Vagina (tissue), 2 donors: Measurements from ENCODE around the gene ATP5F1E. TPM values are rescaled to one million over a fixed set of nuclear protein-coding genes. Genes with fewer than 3 reads are reported as not detected.

Experiments used
- DNase-seq, 2 donors: peaks; one replicate each; pipeline ENCODE4 v3.0.0-alpha.2; 2017; ENCODE audit errors: extremely low spot score in 2 of 2
- H3K27ac ChIP-seq: fragments of 200-600 bp; sonication (generic); one replicate; pipeline ENCODE4 v1.5.1; 2019
- H3K27me3 ChIP-seq: fragments of 200-600 bp; sonication (generic); one replicate; pipeline ENCODE4 v1.5.1; 2019
- H3K36me3 ChIP-seq, 2 donors: fragments of 200-600 bp; sonication (generic); one replicate each; pipeline ENCODE4 v1.5.1; 2017 to 2019
- H3K4me1 ChIP-seq: fragments of 200-600 bp; sonication (generic); one replicate; pipeline ENCODE4 v1.5.1; 2019
- H3K4me3 ChIP-seq, 2 donors: fragments of 200-600 bp; sonication (generic); 1 replicate in 1 of 2; 2 replicates in 1 of 2; pipeline ENCODE4 v1.5.1; 2016 to 2019
- H3K9me3 ChIP-seq: fragments of 200-600 bp; sonication (generic); one replicate; pipeline ENCODE4 v1.5.1; 2019
- POLR2A ChIP-seq, 2 donors: fragments of 450-650 bp; IDR thresholded peaks; one replicate each; pipeline ENCODE4 v1.6.1; 2017; ENCODE audit warnings: antibody characterized with exemption in 2 of 2, mild to moderate bottlenecking in 2 of 2, moderate library complexity in 2 of 2
- POLR2AphosphoS5 ChIP-seq, 2 donors: sonication (generic); formaldehyde crosslinking; IDR thresholded peaks; one replicate each; pipeline ENCODE4 v1.9.0; 2017; ENCODE audit warnings: antibody characterized with exemption in 2 of 2, mild to moderate bottlenecking in 2 of 2, low read depth in 1 of 2; ENCODE audit not compliant: insufficient read depth in 1 of 2
- intact Hi-C: fragments of 100-400 bp; cut with DNase I; formaldehyde crosslinking; loops from one replicate; pipeline ENCODE4 v1.15.1; 2023
- total RNA-seq: library from RNA; depleted of rRNA; stranded (reverse); fragments of >200 nt; gene quantifications from one replicate; pipeline ENCODE4 v1.2.3, GENCODE V29; 2016
- TF ChIP-seq, protein P1 (sequence below), 3 experiments: fragments of 450-650 bp in 2 of 3; fragments of 200-600 bp in 1 of 3; sonication (generic) in 1 of 3; IDR thresholded peaks; one replicate each; pipeline ENCODE4 v1.5.1; 2017 to 2019; ENCODE audit warnings: antibody characterized with exemption in 3 of 3, mild to moderate bottlenecking in 2 of 3, moderate library complexity in 2 of 3

Gene ATP5F1E
- total RNA-seq, 1 donor from 2014 or later: 22.8 TPM

GRCh38 chr20:58998656-58999055, 33.5 kb downstream of the ATP5F1E start:
- DNase-seq: no peak
- no peaks in the 10 kb centered on the region for H3K9me3 ChIP-seq
- TF ChIP-seq, protein P1, sequence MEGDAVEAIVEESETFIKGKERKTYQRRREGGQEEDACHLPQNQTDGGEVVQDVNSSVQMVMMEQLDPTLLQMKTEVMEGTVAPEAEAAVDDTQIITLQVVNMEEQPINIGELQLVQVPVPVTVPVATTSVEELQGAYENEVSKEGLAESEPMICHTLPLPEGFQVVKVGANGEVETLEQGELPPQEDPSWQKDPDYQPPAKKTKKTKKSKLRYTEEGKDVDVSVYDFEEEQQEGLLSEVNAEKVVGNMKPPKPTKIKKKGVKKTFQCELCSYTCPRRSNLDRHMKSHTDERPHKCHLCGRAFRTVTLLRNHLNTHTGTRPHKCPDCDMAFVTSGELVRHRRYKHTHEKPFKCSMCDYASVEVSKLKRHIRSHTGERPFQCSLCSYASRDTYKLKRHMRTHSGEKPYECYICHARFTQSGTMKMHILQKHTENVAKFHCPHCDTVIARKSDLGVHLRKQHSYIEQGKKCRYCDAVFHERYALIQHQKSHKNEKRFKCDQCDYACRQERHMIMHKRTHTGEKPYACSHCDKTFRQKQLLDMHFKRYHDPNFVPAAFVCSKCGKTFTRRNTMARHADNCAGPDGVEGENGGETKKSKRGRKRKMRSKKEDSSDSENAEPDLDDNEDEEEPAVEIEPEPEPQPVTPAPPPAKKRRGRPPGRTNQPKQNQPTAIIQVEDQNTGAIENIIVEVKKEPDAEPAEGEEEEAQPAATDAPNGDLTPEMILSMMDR (IDR thresholded peaks at IDR 0.05): no peak
- TF ChIP-seq POLR2AphosphoS5 (IDR thresholded peaks at IDR 0.05; ENCODE audit: insufficient read depth in 1 of 2, low read depth in 1 of 2): no peak
- TF ChIP-seq POLR2A (IDR thresholded peaks at IDR 0.05): no peak
- no peaks in the 10 kb centered on the region for H3K27me3 ChIP-seq
- H3K4me3 ChIP-seq: no peak overlapping the region
- H3K36me3 ChIP-seq: peaks cover 0 to 55% of the 10 kb centered on the region in 2 donors
- H3K4me1 ChIP-seq: no peaks in the 10 kb centered on the region
- intact Hi-C loops: no loop called here
- H3K27ac ChIP-seq: no peak overlapping the region

DNA sequence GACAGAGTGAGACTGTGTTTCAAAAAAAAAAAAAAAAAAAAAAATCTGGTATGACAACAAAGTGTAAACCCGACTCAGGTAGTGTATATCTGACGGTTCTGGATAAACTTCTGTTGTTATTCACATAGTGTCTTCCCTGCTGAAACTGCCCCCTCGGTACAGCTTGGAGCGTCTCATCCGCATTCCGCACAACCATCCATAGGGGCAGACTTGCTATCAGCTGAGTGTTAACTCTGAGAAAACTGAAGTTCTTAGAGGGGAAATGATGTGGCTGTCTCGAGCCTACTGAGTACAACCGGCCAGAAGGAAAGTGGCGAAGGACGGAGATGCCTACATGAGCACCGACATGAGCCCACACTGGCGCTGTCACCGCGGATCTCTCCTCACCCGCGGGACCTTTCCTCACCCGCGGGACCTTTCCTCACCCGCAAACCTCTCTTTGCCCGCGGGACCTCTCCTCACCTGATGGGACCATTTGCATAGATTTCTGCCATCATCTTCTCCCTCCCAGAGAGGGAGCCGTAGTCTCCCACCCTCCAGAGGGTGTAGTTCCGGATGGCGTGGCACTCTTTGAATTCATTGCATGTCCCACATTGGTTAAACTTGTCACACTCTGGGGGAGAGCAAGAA, 34.9 kb downstream of the ATP5F1E start:
- Histone ChIP-seq H3K36me3 (peaks cover 0 to 66% of the 10 kb centered on the region in 2 donors), H3K27me3 (no peaks in the 10 kb centered on the region), H3K4me1 (no peaks in the 10 kb centered on the region), H3K27ac (no peak overlapping the region), H3K4me3 (no peak overlapping the region), H3K9me3 (no peaks in the 10 kb centered on the region)
- intact Hi-C loops: no loop called here
- no peak for DNase-seq
- TF ChIP-seq POLR2AphosphoS5 (IDR thresholded peaks at IDR 0.05; ENCODE audit: insufficient read depth in 1 of 2, low read depth in 1 of 2): no peak
- TF ChIP-seq POLR2A (IDR thresholded peaks at IDR 0.05): no peak
- TF ChIP-seq, protein P1 (IDR thresholded peaks at IDR 0.05): no peak

DNA sequence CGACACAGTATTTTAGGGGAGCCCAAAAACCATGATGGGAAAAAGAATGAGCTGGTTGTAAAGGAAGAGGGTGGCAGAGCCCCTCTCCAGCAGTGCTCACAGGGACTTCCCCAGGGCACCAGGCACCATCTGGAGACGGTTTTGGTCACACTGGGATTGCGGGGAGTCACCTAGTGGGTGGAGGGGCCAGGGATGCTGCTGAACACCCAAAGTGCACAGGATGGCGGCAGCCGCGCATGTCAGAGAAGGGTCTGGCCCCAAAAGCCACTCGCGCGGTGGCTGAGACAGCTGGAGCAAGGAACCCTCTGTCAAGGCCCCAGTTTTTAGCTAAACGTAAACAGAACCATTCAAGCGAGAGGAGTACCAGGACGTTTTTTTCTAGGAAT, 35.9 kb downstream of the ATP5F1E start:
- H3K27me3 ChIP-seq: no peaks in the 10 kb centered on the region
- DNase-seq: no peak
- no peak overlapping the region for H3K4me3 ChIP-seq
- intact Hi-C loops: no loop called here
- no peak overlapping the region for H3K27ac ChIP-seq
- no peaks in the 10 kb centered on the region for H3K9me3 ChIP-seq
- H3K36me3 ChIP-seq: peaks cover 0 to 73% of the 10 kb centered on the region in 2 donors
- TF ChIP-seq, protein P1 (IDR thresholded peaks at IDR 0.05): no peak
- TF ChIP-seq POLR2AphosphoS5 (IDR thresholded peaks at IDR 0.05; ENCODE audit: insufficient read depth in 1 of 2, low read depth in 1 of 2) (no peak), POLR2A (IDR thresholded peaks at IDR 0.05) (no peak)
- H3K4me1 ChIP-seq: no peaks in the 10 kb centered on the region

- intact Hi-C loops: no loop called here
- H3K9me3 ChIP-seq: no peaks in the 10 kb centered on the region
Observed at GRCh38 chr20:58995461-58996225, 36.5 kb downstream of the ATP5F1E start.

More at GRCh38 chr20:58995461-58996225, 36.5 kb downstream of the ATP5F1E start:
- Histone ChIP-seq H3K4me3 (no peak overlapping the region), H3K4me1 (no peaks in the 10 kb centered on the region), H3K36me3 (peaks cover 0 to 77% of the 10 kb centered on the region in 2 donors), H3K27ac (no peak overlapping the region), H3K27me3 (no peaks in the 10 kb centered on the region)
- DNase-seq: no peak
- TF ChIP-seq POLR2AphosphoS5 (IDR thresholded peaks at IDR 0.05; ENCODE audit: insufficient read depth in 1 of 2, low read depth in 1 of 2) (no peak), POLR2A (IDR thresholded peaks at IDR 0.05) (no peak)
- TF ChIP-seq, protein P1 (IDR thresholded peaks at IDR 0.05): no peak
